T-helper 17 cell (primary cell): ENCODE measurements around the gene OPA1. TPM values are rescaled to one million over a fixed set of nuclear protein-coding genes. Genes with fewer than 3 reads are reported as not detected.
A peak's percentile ranks its signal among the peaks of the same experiment; 100 is the strongest.

Experiments used
- ATAC-seq: fragments of 150-1000 bp; cut with Tn5 transposase; 2 replicates; pipeline ENCODE4 v1.10.0; 2021; ENCODE audit warnings: mild to moderate bottlenecking, moderate library complexity
- DNase-seq, 3 donors: peaks; one replicate each; pipeline versions ENCODE4 v3.0.0 to v3.0.0-alpha.2; 2020 to 2021
- H3K9me3 ChIP-seq: one replicate; pipeline ENCODE4 v1.7.0; 2013; ENCODE audit warnings: low read length, mild to moderate bottlenecking; ENCODE audit not compliant: control insufficient read depth, poor library complexity, severe bottlenecking
- H3K27ac Mint-ChIP-seq: one replicate; pipeline ENCODE4 v1.8.0; 2022; ENCODE audit warnings: mild to moderate bottlenecking, moderate library complexity, mixed read lengths
- H3K27me3 Mint-ChIP-seq: one replicate; pipeline ENCODE4 v1.8.0; 2022; ENCODE audit warnings: mixed read lengths
- H3K36me3 Mint-ChIP-seq: one replicate; pipeline ENCODE4 v1.8.0; 2022; ENCODE audit warnings: low read depth, mixed read lengths
- H3K4me1 Mint-ChIP-seq: one replicate; pipeline ENCODE4 v1.8.0; 2022; ENCODE audit warnings: mild to moderate bottlenecking, mixed read lengths
- H3K4me3 Mint-ChIP-seq: one replicate; pipeline ENCODE4 v1.8.0; 2022; ENCODE audit warnings: mild to moderate bottlenecking, moderate library complexity, mixed read lengths
- total RNA-seq, 4 donors: library from RNA in 2 of 4; stranded (reverse) in 2 of 4; gene quantifications; one replicate each; pipeline ENCODE4 v1.2.3 and lab custom pipeline; 2022 to 2026

Gene OPA1
- total RNA-seq, 2 donors from 2014 or later = 49.3 to 58.9 TPM

DNA sequence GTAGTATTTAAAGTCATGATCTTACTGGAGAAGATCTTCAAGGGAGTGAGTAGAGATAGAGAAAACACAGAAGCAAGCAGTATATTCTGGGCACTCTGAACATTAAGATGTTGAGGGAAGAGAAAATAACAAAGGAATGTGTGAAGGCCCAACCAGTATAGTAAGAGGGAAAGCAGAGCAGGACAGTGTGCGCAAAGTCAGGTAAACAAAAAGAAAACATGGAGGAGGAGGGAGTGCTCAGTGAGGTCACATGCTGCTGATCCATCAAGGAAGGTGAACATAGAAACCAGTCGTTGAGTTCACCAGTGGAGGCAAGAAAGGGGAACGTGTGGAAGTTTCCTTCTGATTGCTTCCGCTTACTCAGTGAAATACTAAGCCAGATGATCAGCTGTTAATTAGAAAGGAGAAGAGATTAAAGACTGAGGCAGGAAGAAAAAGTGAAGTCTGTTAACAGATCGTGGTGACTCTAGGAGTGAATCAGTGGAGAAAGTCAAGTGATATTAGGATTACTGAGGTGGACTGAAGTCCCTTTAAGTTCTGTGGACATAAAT lies 47.2 kb downstream of the OPA1 start:
- Mint-ChIP-seq H3K36me3 (peaks cover 6% of the 10 kb centered on the region), H3K4me1 (no peaks in the 10 kb centered on the region), H3K4me3 (no peak overlapping the region), H3K27me3 (no peaks in the 10 kb centered on the region), H3K27ac (no peak overlapping the region)
- H3K9me3 ChIP-seq = no peaks in the 10 kb centered on the region
- no peak for DNase-seq
- no peak for ATAC-seq

DNA sequence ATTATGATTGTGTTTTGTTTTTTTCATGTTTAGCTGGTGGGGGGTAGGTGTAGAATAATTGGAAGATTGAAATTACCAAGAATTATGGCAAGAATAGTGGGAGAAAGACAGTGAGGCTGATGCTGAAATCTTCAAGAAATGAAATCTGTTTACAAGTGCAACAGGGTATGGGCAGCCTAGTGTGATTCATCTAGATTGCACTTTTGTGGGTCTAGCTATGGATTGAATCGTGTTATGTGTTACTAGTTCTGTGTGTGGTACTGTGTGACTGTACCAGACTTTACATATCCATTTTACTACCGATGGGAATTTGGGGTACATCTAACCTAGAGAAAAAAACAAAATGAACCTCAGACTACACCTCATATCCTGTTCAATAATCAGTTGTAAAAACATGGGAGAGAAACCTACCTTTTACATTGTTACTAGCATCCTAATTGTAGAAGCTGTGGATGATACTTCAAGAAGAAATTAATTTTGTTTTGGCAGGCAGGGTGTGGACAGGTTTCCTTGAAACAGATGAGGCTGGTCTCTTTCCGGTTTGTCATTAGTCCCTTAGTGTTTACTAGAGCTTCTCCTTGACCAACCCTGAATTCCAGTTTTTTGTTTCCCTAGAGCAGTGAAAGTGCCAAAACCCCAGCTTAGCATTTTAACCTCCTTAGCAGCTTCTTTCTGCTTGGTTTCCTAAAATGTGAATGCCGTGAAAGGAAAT lies 47.9 kb downstream of the OPA1 start:
- Mint-ChIP-seq H3K27ac (no peak overlapping the region), H3K27me3 (no peaks in the 10 kb centered on the region), H3K4me3 (no peak overlapping the region), H3K4me1 (no peaks in the 10 kb centered on the region), H3K36me3 (peaks cover 6% of the 10 kb centered on the region)
- DNase-seq (no peak), ATAC-seq (no peak)
- H3K9me3 ChIP-seq = no peaks in the 10 kb centered on the region

DNA sequence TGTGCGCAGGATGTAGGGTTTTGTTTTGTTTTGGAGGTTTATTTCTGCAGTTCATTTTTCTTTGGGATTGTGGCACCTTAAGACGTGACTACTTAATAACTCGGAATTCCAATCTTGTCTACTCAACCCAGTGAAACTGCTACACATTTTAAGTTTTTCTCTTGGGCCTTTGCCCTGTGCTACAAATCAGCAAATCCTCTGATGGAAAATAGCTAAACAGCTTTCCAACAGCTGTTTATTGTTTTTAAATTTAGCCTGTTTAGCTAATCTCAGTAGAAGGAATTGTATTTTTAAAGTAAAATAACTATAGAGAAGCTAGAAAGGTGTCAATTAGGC lies 48.4 kb downstream of the OPA1 start:
- Mint-ChIP-seq H3K4me1 (no peaks in the 10 kb centered on the region), H3K36me3 (peaks cover 6% of the 10 kb centered on the region), H3K4me3 (no peak overlapping the region), H3K27ac (no peak overlapping the region), H3K27me3 (no peaks in the 10 kb centered on the region)
- ATAC-seq (no peak), DNase-seq (no peak)
- H3K9me3 ChIP-seq = no peaks in the 10 kb centered on the region

- Mint-ChIP-seq H3K36me3 (peaks cover 7% of the 10 kb centered on the region), H3K27me3 (no peaks in the 10 kb centered on the region), H3K4me1 (no peaks in the 10 kb centered on the region), H3K4me3 (no peak overlapping the region), H3K27ac (peak overlapping the region; percentile 32)
- DNase-seq (no peak), ATAC-seq (no peak)
- H3K9me3 ChIP-seq = no peaks in the 10 kb centered on the region
These were observed 52.8 kb downstream of the OPA1 start for GRCh38 chr3:193645806-193646205.

GRCh38 chr3:193648542-193649076 lies 55.6 kb downstream of the OPA1 start:
- Mint-ChIP-seq H3K27me3 (no peaks in the 10 kb centered on the region), H3K4me3 (no peak overlapping the region), H3K36me3 (peaks cover 9% of the 10 kb centered on the region), H3K4me1 (peaks cover 8% of the 10 kb centered on the region), H3K27ac (no peak overlapping the region)
- H3K9me3 ChIP-seq = no peaks in the 10 kb centered on the region
- ATAC-seq (no peak), DNase-seq (no peak)

GRCh38 chr3:193650585-193650984 lies 57.6 kb downstream of the OPA1 start:
- DNase-seq (no peak), ATAC-seq (no peak)
- Mint-ChIP-seq H3K27ac (peak overlapping the region; percentile 60), H3K4me1 (peaks cover 8% of the 10 kb centered on the region), H3K36me3 (peaks cover 9% of the 10 kb centered on the region), H3K27me3 (no peaks in the 10 kb centered on the region), H3K4me3 (no peak overlapping the region)
- no peaks in the 10 kb centered on the region for H3K9me3 ChIP-seq

DNA sequence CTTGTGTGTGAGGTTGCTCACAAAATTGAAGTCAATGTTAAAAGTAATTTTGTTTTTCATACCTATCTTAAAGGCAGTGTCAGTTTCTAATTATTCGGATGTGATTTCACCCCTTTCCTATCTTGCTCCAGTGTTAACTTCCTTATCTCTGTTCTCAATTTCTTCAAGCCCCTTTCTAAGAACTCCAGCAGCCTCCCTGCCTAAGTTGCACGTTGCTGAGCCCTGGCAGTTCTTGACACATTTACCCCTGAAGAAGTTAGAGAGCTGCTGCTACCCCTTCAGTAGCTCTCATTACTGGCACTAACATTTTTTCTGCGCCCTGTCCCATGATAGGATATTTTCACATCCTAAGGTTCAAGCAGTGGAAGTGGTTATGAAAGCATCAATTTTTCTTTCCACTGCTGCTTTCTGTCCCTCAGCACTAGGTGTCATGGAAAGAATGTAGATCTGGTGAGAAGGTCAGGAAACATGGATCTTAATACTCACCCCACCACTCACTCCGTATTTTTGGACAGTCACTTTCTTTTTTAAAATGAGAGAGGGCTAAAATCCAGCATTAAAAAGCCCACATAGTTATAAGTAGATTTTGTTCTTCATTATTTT lies 62.9 kb downstream of the OPA1 start:
- peaks cover 6% of the 10 kb centered on the region for H3K36me3 Mint-ChIP-seq
- H3K27ac Mint-ChIP-seq = peak overlapping the region; percentile 70

GRCh38 chr3:193656445-193656844 lies 63.4 kb downstream of the OPA1 start:
- H3K27ac Mint-ChIP-seq = peak overlapping the region; percentile 70
- H3K36me3 Mint-ChIP-seq = peaks cover 4% of the 10 kb centered on the region
- no peaks in the 10 kb centered on the region for H3K27me3 Mint-ChIP-seq

More for the DNA sequence above, 62.9 kb downstream of the OPA1 start:
- Mint-ChIP-seq H3K4me1 (peaks cover 10% of the 10 kb centered on the region), H3K27me3 (no peaks in the 10 kb centered on the region), H3K4me3 (no peak overlapping the region)
- DNase-seq (no peak), ATAC-seq (no peak)
- no peaks in the 10 kb centered on the region for H3K9me3 ChIP-seq

GRCh38 chr3:193656878-193657282 lies 63.9 kb downstream of the OPA1 start:
- Mint-ChIP-seq H3K36me3 (peaks cover 4% of the 10 kb centered on the region), H3K27ac (peak overlapping the region; percentile 70), H3K27me3 (no peaks in the 10 kb centered on the region), H3K4me1 (peaks cover 7% of the 10 kb centered on the region), H3K4me3 (no peak overlapping the region)
- DNase-seq (no peak), ATAC-seq (no peak)
- no peaks in the 10 kb centered on the region for H3K9me3 ChIP-seq

More at GRCh38 chr3:193656445-193656844, 63.4 kb downstream of the OPA1 start:
- no peak for ATAC-seq
- H3K9me3 ChIP-seq = no peaks in the 10 kb centered on the region
- Mint-ChIP-seq H3K4me3 (no peak overlapping the region), H3K4me1 (peaks cover 7% of the 10 kb centered on the region)
- DNase-seq = no peak

- peaks cover 3% of the 10 kb centered on the region for H3K4me1 Mint-ChIP-seq
- ATAC-seq (no peak), DNase-seq (no peak)
- H3K36me3 Mint-ChIP-seq = peaks cover 2% of the 10 kb centered on the region
- H3K27me3 Mint-ChIP-seq = no peaks in the 10 kb centered on the region
- no peaks in the 10 kb centered on the region for H3K9me3 ChIP-seq
- no peak overlapping the region for H3K4me3 Mint-ChIP-seq
- H3K27ac Mint-ChIP-seq = no peak overlapping the region
These were observed 67.2 kb downstream of the OPA1 start for GRCh38 chr3:193660171-193660570.

GRCh38 chr3:193660698-193661411 lies 67.8 kb downstream of the OPA1 start:
- ATAC-seq (no peak), DNase-seq (no peak)
- Mint-ChIP-seq H3K36me3 (peaks cover 2% of the 10 kb centered on the region), H3K27ac (no peak overlapping the region), H3K4me1 (peaks cover 3% of the 10 kb centered on the region), H3K27me3 (no peaks in the 10 kb centered on the region), H3K4me3 (no peak overlapping the region)
- H3K9me3 ChIP-seq = no peaks in the 10 kb centered on the region

- Mint-ChIP-seq H3K27me3 (no peaks in the 10 kb centered on the region), H3K36me3 (peaks cover 2% of the 10 kb centered on the region), H3K27ac (no peak overlapping the region), H3K4me3 (no peak overlapping the region), H3K4me1 (peaks cover 3% of the 10 kb centered on the region)
- no peak for ATAC-seq
- no peaks in the 10 kb centered on the region for H3K9me3 ChIP-seq
- DNase-seq = no peak
These were observed 69.8 kb downstream of the OPA1 start for GRCh38 chr3:193662757-193663322.
